Mesendoderm (in vitro differentiated cells): ENCODE data around the gene PGBD5.

Experiments
- DNase-seq: peaks from one replicate; pipeline ENCODE4 v3.0.0; 2013
- H2AK5ac ChIP-seq: 2 replicates; pipeline ENCODE4 v1.6.1; 2013; ENCODE audit warnings: low read length, inconsistent platforms
- H2BK120ac ChIP-seq: 2 replicates; pipeline ENCODE4 v1.6.1; 2013; ENCODE audit warnings: low read depth, mild to moderate bottlenecking, low read length, moderate library complexity, mixed read lengths
- H2BK15ac ChIP-seq: replicated peaks from 2 replicates; pipeline ENCODE4 v1.6.1; 2013; ENCODE audit warnings: low read depth, mild to moderate bottlenecking, moderate library complexity
- H2BK5ac ChIP-seq: 2 replicates; pipeline ENCODE4 v1.6.1; 2013; ENCODE audit warnings: low read length, inconsistent platforms
- H3K18ac ChIP-seq: 2 replicates; pipeline ENCODE4 v1.6.1; 2013; ENCODE audit warnings: mild to moderate bottlenecking, low read length, mixed read lengths
- H3K23ac ChIP-seq: one replicate; pipeline ENCODE4 v1.6.1; 2013; ENCODE audit warnings: low read length
- H3K27ac ChIP-seq: 2 replicates; pipeline ENCODE4 v1.5.1; 2013; ENCODE audit warnings: low read depth, mild to moderate bottlenecking, inconsistent platforms, low read length, moderate library complexity
- H3K27me3 ChIP-seq: 2 replicates; pipeline ENCODE4 v1.6.1; 2013; ENCODE audit warnings: low read length, control low read depth, mild to moderate bottlenecking, inconsistent platforms; ENCODE audit not compliant: insufficient read depth, poor library complexity
- H3K36me3 ChIP-seq: 2 replicates; pipeline ENCODE4 v1.6.1; 2013; ENCODE audit warnings: low read length, inconsistent platforms; ENCODE audit not compliant: control insufficient read depth, insufficient read depth
- H3K4ac ChIP-seq: one replicate; pipeline ENCODE4 v1.6.1; 2013; ENCODE audit warnings: low read depth, mild to moderate bottlenecking, low read length, moderate library complexity
- H3K4me1 ChIP-seq: 2 replicates; pipeline ENCODE4 v1.6.1; 2013; ENCODE audit warnings: low read depth, low read length, inconsistent platforms; ENCODE audit not compliant: control insufficient read depth
- H3K4me2 ChIP-seq: 2 replicates; pipeline ENCODE4 v1.6.1; 2013; ENCODE audit warnings: low read length
- H3K4me3 ChIP-seq: 2 replicates; pipeline ENCODE4 v1.5.1; 2013; ENCODE audit warnings: mild to moderate bottlenecking, low read length
- H3K56ac ChIP-seq: one replicate; pipeline ENCODE4 v1.6.1; 2013; ENCODE audit warnings: low read length
- H3K79me1 ChIP-seq: 2 replicates; pipeline ENCODE4 v1.6.1; 2013; ENCODE audit warnings: low read length, inconsistent platforms
- H3K79me2 ChIP-seq: 2 replicates; pipeline ENCODE4 v1.6.1; 2013; ENCODE audit warnings: mild to moderate bottlenecking, low read length; ENCODE audit not compliant: control insufficient read depth, insufficient read depth
- H3K9ac ChIP-seq: 2 replicates; pipeline ENCODE4 v1.6.1; 2013; ENCODE audit warnings: low read length, inconsistent platforms
- H4K5ac ChIP-seq: one replicate; pipeline ENCODE4 v1.6.1; 2013; ENCODE audit warnings: low read length
- H4K8ac ChIP-seq: one replicate; pipeline ENCODE4 v1.6.1; 2013; ENCODE audit warnings: low read depth, mild to moderate bottlenecking, control low read depth, low read length, moderate library complexity
- WGBS: extraction: QIAGEN DNeasy Blood & Tissue Kit; methylation state at CpG from one replicate; pipeline ENCODE4 v1.1.7; 2013; ENCODE audit warnings: low lambda C conversion rate, missing lambda C conversion rate; ENCODE audit not compliant: insufficient coverage; ENCODE audit errors: extremely low coverage; 5-methylcytosine and 5-hydroxymethylcytosine counted together

The PGBD5 gene

GRCh38 chr1:230453377-230453776 is 27.2 kb upstream of the PGBD5 start:
- Histone ChIP-seq H4K5ac (no peak overlapping the region), H3K9ac (no peak overlapping the region), H3K27ac (no peak overlapping the region), H2BK5ac (no peak overlapping the region), H2AK5ac (no peak overlapping the region), H2BK15ac (no peak overlapping the region), H3K18ac (no peak overlapping the region), H3K56ac (no peak overlapping the region), H3K36me3 (no peaks in the 10 kb centered on the region), H3K23ac (no peak overlapping the region), H4K8ac (no peak overlapping the region), H3K4ac (no peak overlapping the region), H3K4me2 (no peak overlapping the region), H3K27me3 (no peaks in the 10 kb centered on the region), H3K4me1 (no peaks in the 10 kb centered on the region), H3K79me2 (no peaks in the 10 kb centered on the region), H3K79me1 (no peaks in the 10 kb centered on the region), H3K4me3 (no peak overlapping the region), H2BK120ac (no peak overlapping the region)
- no CpG with 5 or more reads among the region's 2 CpGs for WGBS
- DNase-seq: no peak

- Histone ChIP-seq H2BK15ac (no peak overlapping the region), H3K56ac (no peak overlapping the region), H4K8ac (no peak overlapping the region), H3K36me3 (no peaks in the 10 kb centered on the region), H3K4ac (no peak overlapping the region), H3K27me3 (no peaks in the 10 kb centered on the region), H3K27ac (no peak overlapping the region), H3K9ac (no peak overlapping the region), H3K4me1 (no peaks in the 10 kb centered on the region), H3K18ac (no peak overlapping the region), H2AK5ac (no peak overlapping the region), H3K79me1 (no peaks in the 10 kb centered on the region), H3K4me3 (no peak overlapping the region), H3K4me2 (no peak overlapping the region), H2BK5ac (no peak overlapping the region), H3K23ac (no peak overlapping the region), H3K79me2 (no peaks in the 10 kb centered on the region), H2BK120ac (no peak overlapping the region), H4K5ac (no peak overlapping the region)
- WGBS: no CpG with 5 or more reads among the region's 10 CpGs
- peak; percentile 83 for DNase-seq
Measured at GRCh38 chr1:230441183-230442029, 15.3 kb upstream of the PGBD5 start.

GRCh38 chr1:230435108-230435507 is 9.0 kb upstream of the PGBD5 start:
- Histone ChIP-seq H2AK5ac (no peak overlapping the region), H3K79me1 (no peaks in the 10 kb centered on the region), H3K23ac (no peak overlapping the region), H3K27ac (no peak overlapping the region), H3K4me1 (no peaks in the 10 kb centered on the region), H3K4me3 (no peak overlapping the region), H3K4me2 (no peak overlapping the region), H2BK120ac (no peak overlapping the region), H3K9ac (no peak overlapping the region), H3K27me3 (no peaks in the 10 kb centered on the region), H4K8ac (no peak overlapping the region), H3K79me2 (no peaks in the 10 kb centered on the region), H2BK5ac (no peak overlapping the region), H3K56ac (no peak overlapping the region), H3K4ac (no peak overlapping the region), H3K18ac (no peak overlapping the region), H2BK15ac (no peak overlapping the region), H3K36me3 (no peaks in the 10 kb centered on the region), H4K5ac (no peak overlapping the region)
- DNase-seq: no peak
- no CpG with 5 or more reads among the region's 1 CpG for WGBS

- no peak overlapping the region for H3K18ac ChIP-seq
- no peaks in the 10 kb centered on the region for H3K79me1 ChIP-seq
- H3K4me1 ChIP-seq: peaks cover 2% of the 10 kb centered on the region
- H2BK15ac ChIP-seq: no peak overlapping the region
- WGBS: no CpG with 5 or more reads among the region's 3 CpGs
- no peak for DNase-seq
- no peaks in the 10 kb centered on the region for H3K36me3 ChIP-seq
- no peaks in the 10 kb centered on the region for H3K27me3 ChIP-seq
- H3K79me2 ChIP-seq: no peaks in the 10 kb centered on the region
- no peak overlapping the region for H3K27ac ChIP-seq
- H2BK120ac ChIP-seq: no peak overlapping the region
- H3K4me2 ChIP-seq: no peak overlapping the region
- no peak overlapping the region for H3K56ac ChIP-seq
- no peak overlapping the region for H3K4ac ChIP-seq
- H2BK5ac ChIP-seq: no peak overlapping the region
- no peak overlapping the region for H3K23ac ChIP-seq
- H3K4me3 ChIP-seq: no peak overlapping the region
- no peak overlapping the region for H3K9ac ChIP-seq
- H4K8ac ChIP-seq: no peak overlapping the region
- no peak overlapping the region for H2AK5ac ChIP-seq
- no peak overlapping the region for H4K5ac ChIP-seq
Measured at GRCh38 chr1:230431527-230431926, 5.4 kb upstream of the PGBD5 start.

GRCh38 chr1:230430499-230430898 is 4.4 kb upstream of the PGBD5 start:
- no peak overlapping the region for H2BK120ac ChIP-seq
- no peak overlapping the region for H4K5ac ChIP-seq
- H4K8ac ChIP-seq: no peak overlapping the region
- no peak overlapping the region for H3K4ac ChIP-seq
- H3K18ac ChIP-seq: no peak overlapping the region
- H2AK5ac ChIP-seq: no peak overlapping the region
- H3K4me3 ChIP-seq: no peak overlapping the region
- H3K4me1 ChIP-seq: peaks cover 2% of the 10 kb centered on the region
- no peak overlapping the region for H2BK15ac ChIP-seq
- WGBS: no CpG with 5 or more reads among the region's 1 CpG
- no peak overlapping the region for H3K27ac ChIP-seq
- no peak overlapping the region for H3K9ac ChIP-seq
- no peak for DNase-seq
- H3K79me2 ChIP-seq: no peaks in the 10 kb centered on the region
- no peak overlapping the region for H3K4me2 ChIP-seq
- no peaks in the 10 kb centered on the region for H3K36me3 ChIP-seq
- no peak overlapping the region for H2BK5ac ChIP-seq
- no peaks in the 10 kb centered on the region for H3K79me1 ChIP-seq
- H3K56ac ChIP-seq: no peak overlapping the region
- H3K23ac ChIP-seq: no peak overlapping the region
- no peaks in the 10 kb centered on the region for H3K27me3 ChIP-seq
